Activated CD4-positive, alpha-beta T cell treated with anti-CD3 and anti-CD28 coated beads, Interleukin-2, amount 50 U/mL, for 48 hours (primary cell): ENCODE data around the gene KIF1A.
"Not testable (repeated sequence)": the region's sequence is repeated elsewhere in the genome, so short reads cannot be mapped to it uniquely, and the experiment has no call there.

Experiments used
- DNase-seq, 2 experiments: peaks; one replicate each; pipeline ENCODE4 v3.0.0-alpha.2; 2020

KIF1A gene

DNA sequence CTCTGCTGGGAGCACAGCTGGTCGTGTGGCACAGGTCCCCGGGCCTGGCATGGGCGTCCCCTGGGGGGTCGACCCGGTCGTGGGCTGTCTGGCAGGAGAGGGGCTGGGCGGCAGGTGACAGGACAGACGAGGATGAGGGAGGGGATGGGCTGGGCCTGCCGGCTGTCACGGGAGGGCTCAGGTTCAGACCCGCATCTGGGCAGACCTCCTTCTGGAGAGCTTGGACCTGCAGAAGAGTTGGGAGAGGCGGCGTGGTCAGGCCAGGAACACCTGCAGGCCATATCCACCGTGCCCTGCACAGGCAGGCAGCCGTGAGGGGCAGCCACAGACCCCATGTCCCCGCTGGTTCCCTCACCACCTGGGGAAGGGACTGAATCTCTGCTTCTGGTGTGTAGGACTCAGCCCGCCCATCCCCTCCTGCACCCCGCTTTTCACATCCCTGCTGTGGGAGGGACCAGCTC is 102.8 kb downstream of the KIF1A start:
- no peak for DNase-seq

DNA sequence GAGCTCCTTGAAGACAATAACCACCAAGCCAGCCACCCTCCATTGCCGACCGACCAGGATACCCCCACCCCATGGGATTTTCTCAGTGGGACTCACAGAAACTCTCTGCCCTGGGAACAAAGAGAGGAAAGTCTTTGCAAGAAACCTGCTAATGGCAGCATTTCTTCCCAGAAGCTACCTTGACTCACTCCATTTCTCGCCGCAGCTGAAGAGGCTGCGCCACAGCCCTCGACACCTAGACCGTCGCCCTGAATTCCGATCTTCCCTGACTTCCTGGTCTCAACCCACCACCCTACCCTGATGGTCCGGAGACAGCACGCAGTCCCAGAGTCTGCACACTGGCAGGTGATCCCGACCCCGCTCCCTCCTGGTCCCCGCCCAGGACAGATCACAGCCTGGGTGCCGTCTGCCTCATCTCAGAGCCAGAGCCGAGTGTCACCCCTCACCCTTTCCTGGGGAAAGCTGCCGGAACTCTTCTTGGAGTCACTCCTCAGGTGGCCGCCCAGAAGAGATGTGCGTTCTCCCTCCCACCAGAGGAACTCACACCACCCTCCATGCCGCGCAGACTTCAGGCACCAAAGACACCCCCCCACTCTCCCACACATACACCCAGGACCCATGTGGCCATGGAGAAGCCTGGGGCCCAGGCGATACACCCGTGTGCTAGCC is 103.8 kb downstream of the KIF1A start:
- no peak for DNase-seq

GRCh38 chr2:240714747-240715725 is 105.0 kb downstream of the KIF1A start:
- no peak for DNase-seq

GRCh38 chr2:240713928-240714746 is 105.9 kb downstream of the KIF1A start:
- no peak for DNase-seq

DNA sequence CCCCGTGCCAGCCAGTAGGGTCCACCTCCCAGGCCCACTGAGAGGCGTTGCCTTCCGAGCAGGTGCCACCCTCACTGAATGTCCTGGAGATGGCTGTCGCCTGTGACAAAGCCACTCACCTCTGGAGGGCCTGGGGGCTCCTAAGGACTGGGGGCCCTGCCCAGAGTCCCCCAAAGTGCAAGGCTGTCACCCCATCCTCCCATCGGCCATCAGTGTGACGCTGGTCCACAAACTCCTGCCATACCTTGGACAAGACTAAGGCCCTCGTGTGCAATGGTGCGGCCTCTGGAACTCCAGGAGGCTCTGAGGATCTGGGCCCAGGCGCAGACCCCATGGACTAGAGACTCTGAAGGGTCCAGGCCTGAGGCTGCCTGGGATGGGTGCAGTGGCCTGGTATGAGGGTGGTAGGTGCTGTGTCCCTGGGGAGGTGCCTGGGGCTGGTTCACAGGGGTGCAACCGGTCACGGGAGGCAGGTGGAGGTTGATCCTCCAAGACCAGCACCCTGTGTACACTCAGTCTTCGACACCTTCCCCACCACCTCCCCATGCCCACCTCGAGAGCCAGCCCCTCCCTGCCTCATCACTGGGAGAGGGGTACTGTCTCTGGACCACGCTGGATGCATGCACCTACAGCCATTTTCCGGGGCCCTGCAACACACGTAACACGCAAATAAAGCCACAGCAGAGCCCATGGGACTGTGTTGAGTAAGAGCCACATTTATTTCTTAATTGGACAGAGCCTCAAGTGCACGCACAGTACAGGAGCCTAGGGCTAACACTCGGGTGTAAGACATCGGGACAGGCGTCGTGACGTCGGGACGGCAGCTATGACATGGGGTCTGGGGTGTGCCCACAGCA is 106.7 kb downstream of the KIF1A start:
- DNase-seq: no peak

GRCh38 chr2:240712121-240712520 is 107.9 kb downstream of the KIF1A start:
- no peak for DNase-seq

DNA sequence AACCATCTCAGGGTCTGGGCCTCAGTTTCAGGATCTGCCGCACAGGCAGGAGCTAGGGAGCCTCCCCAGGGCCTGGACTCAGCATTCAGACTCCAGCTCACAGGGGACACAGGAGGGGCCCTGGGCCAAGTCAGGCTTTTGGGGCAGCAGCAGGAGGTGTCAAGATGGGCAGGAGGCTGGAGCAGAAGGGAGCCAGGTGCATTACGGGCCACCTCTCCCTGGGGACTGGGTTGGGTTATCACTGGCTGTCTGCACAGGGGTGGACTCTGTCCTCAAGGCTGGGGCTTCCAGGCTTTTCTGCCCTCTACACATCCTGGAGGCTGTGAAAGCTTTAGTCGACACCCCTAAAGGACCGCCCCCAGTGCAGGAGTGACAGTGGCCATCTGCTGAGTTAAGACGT is 108.3 kb downstream of the KIF1A start:
- DNase-seq: no peak

DNA sequence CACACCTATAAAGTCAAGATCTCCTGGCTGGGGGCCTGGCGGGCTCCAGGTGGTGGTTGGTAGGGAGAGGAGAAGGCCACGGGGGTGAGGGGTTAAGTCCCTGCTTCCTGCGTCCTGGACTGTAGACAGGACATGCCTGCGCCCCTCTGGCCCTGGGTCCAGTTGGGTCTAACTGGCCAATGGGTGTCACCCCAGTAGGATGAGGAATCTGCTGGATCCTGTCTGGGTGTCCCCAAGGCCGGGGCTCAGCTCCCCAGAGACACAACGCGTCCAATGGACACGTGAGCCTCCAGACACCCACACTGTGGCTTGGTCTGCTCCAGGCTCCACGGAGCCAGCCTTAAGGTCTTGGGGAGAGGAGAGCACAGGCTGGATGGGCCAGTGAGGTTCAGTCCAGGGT is 108.7 kb downstream of the KIF1A start:
- DNase-seq: no peak

DNA sequence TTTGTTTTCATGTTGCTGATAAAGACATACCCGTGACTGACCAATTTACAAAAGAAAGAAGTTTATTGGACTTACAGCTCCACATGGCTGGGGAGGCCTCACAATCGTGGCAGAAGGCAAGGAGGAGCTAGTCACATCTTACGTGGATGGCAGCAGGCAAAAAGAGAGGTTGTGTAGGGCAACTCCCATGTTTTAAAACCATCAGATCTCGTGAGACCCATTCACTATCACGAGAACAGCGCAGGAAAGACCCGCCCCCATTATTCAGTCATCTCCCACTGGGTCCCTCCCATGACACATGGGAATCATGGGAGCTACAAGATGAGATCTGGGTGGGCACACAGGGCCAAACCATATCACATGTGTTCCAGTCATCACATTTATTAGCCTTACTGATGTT is 111.6 kb downstream of the KIF1A start:
- no peak for DNase-seq

DNA sequence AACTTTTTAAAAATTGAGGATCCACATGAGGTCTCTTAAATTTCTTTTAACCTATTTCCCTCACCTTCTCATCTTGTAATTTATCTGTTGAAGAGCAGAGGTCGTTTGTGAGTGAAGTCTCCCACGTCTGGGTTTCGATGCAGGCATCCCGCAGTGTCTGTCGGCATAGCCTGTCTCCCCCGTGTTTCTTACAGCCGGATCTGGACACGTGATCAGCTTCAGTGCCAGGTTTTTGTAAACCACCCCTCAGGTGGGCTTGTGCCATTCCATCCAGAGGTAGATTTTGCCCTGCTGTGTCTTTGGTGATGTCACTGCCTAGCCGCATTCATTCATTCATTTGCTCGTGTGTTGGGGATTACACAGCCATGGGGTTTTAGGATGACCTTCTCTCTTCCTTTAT is 112.2 kb downstream of the KIF1A start:
- no peak for DNase-seq

- no peak for DNase-seq
Observed at GRCh38 chr2:240707043-240707756, 112.8 kb downstream of the KIF1A start.

DNA sequence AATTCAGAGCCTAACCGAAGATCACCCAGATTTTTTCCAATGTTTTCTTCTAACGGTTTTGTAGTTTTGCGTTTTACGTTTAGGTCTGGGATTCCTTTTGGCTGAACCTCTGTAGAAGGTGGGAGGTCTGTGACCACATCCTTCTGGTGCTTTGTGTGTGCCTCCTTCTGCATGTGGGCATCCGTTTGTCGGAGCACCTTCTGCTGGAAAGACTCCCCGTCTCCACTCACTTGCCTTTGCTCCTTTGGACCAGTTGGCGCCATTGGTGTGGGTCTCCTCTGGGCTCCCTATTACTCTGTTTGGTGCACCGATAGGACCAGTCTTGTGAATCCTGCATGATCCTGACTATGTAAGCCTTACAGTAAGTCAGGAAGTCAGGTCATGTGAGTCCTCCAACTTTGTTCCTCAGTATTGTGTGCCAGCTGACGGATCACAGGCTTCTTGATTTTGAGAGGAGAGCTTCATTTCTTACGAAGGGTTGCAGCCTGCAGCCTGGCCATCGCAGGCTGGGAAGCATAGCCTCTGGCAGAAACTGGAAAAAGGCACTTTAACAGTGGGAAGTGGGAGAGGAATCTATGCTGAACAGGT is 114.7 kb downstream of the KIF1A start:
- DNase-seq: peak in 1 of 2 experiments; percentile 19

DNA sequence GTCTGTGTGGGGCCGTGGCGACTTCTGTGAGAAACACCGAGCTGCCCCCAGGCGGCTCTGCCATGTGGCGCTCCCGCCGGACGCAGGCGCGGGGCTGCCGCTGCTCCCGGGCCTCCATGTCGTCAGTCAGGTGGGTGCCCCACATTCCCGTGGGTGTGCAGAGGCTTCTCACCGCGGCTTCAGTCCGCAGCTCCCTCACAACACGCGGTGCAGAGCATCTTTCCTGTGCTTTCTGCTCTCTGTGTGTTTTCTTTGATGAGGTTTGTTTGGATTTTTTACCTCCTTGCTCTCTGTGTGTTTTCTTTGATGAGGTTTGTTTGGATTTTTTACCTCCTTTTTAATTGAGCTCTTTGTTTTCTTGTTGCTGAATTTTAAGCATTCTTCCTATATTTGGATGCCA is 115.4 kb downstream of the KIF1A start:
- DNase-seq: peak; percentile 30 to 40

DNA sequence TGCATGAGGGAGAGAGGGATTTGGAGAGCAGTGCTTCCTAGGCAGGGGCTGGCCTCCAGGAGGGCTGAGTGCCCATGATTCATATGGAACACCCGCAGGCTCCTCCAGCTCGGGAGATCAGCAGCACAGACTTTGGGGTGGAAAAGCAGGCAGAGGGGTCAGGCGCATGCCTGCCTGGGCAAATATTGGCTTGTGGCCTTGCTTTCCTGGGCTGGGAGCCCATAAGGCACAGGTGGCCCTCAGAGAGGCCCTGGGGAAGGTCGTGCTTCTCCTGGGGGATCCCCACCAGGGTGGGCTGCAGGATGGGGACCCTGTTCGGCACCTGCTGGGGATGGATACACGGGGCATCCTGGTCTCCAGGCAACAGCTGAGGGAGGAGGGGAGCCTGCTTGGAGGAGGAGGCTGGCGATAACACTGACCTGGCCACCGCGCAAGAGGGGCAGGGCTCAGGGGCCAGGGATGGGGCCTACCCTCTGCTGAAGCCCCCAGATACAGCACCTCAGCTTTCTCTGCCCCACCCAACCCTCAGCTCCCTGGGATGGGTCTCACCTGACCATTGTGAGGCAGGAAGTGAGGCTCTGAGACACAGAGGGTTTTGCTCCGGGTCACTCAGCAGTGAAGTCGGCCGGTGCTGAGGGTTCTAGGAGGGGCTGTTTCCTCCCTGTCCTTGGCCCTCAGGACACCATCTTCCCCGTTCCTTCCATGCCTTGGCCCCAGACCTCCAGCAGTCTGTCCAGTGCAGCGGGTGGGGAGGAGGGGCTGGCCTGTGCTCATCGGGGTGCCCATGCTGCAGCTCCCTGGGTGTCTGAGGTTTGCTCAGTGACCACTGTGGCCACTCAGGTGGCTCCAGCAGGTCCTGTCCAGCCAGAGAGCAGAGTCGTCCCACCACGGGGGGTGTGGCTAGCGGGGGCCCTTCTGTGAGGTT is 116.3 kb downstream of the KIF1A start:
- DNase-seq: no peak

GRCh38 chr2:240702640-240703011 is 117.4 kb downstream of the KIF1A start:
- DNase-seq: no peak

DNA sequence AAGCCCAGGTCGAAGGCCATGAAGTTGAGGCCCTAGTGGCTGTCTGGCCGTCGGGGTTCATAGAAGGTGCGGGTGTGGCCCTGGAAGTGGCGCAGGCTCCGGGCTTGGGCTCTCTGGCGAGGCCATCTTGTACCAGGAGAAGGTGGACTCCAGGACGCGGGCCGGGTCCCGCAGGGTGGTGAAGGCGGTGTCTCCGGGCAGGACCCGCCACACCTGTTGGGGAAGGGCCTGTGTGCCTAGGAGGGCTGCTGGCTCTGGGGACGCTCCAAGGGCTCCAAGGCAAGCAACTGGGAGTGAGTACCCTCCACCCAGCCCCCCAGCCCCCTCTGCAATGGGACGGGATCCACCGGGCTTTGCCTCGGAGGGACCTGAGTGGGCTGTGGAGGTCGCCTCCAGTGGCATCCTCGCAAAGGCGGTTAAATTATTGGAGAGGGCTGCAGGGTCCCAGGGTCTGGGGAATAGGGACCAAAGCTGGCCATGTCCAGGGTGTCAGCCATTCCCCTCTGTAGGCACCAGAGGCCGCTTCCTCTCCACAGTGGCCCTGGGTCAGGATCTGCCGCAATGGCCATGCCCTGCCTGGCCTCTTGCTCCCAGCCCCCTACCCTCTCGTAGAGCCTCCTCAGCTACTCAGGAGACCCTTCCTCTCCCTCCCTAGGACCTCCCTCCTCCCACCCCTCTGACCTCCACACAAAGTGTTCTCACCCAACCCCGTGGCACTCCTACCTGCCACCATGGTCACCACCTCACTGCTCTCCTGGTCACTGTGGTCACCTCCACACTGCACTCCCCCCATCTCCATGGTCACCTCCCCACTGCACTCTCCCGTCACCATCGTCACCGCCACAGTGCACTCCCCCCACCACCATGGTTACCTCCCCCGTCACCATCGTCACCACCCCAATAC is 118.0 kb downstream of the KIF1A start:
- no peak for DNase-seq

DNA sequence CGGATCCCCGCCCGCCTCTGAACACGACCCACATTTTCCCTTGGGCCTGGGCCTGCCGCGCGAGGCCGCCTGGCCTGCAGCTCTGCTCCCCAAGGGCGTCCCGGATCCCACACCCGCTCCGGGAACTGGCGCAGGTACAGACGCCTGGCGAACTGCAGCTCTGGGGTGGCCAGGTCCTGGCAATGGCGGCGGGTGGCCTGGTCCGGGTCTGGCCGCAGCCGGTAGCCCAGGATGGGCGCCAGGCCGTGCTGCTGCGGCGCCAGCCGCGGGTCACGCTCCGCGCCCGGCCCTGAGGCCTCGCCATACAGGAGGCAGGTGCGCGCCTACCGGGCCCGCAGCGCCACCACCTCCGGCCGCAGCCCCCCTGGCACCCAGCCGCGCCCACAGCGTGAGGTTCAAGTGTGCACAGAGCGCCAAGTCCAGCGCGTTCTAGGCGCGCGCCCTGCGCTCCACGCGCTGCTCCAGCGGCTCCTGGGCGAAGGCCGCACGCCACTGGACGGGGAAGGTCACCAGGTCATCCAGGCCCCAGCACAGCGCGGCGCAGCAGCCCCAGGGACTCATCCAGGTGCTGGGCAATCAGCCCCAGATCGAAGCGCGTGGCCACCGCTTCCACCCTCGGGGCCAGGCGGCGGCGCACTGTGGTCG is 118.8 kb downstream of the KIF1A start:
- no peak for DNase-seq

DNA sequence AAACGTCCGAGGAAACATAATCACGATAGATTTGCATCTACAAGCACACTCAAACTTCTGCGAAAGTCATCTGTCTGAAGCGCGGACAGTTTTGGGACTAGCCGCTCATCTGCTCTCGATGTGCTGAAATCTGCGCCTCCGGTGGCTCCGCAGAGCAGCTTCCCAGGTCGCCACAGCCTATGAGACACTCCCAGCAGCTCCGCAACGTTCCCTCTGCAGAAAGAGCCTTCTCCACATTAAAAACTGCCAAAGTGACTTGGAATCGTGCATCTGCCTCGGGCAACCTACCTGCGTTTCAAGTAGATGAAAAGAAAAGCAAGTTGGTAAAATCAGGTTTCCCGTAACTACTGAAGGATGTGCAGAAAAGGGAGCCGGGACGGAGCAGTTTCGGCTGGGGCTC is 119.4 kb downstream of the KIF1A start:
- not testable (repeated sequence) for DNase-seq
